Type B pancreatic cell (in vitro differentiated cells): ENCODE data around the gene AP3D1. TPM values are rescaled to one million over a fixed set of nuclear protein-coding genes. Genes with fewer than 3 reads are reported as not detected.
"Not testable (repeated sequence)": the region's sequence is repeated elsewhere in the genome, so short reads cannot be mapped to it uniquely, and the experiment has no call there.

Experiments used
- DNase-seq: peaks from one replicate; pipeline ENCODE4 v3.0.0; 2021; ENCODE audit warnings: mixed read lengths; ENCODE audit not compliant: unreplicated experiment; ENCODE audit errors: extremely low spot score
- H3K27ac Mint-ChIP-seq: 2 replicates; pipeline ENCODE4 v1.8.0; 2021; ENCODE audit warnings: mild to moderate bottlenecking, mixed read lengths
- H3K27me3 Mint-ChIP-seq: 2 replicates; pipeline ENCODE4 v1.8.0; 2021; ENCODE audit warnings: mixed read lengths
- H3K36me3 Mint-ChIP-seq: 2 replicates; pipeline ENCODE4 v1.8.0; 2021; ENCODE audit warnings: mixed read lengths
- H3K4me1 Mint-ChIP-seq: one replicate; pipeline ENCODE4 v1.8.0; 2021; ENCODE audit warnings: mixed read lengths; ENCODE audit not compliant: unreplicated experiment
- H3K4me3 Mint-ChIP-seq: 2 replicates; pipeline ENCODE4 v1.8.0; 2021; ENCODE audit warnings: mild to moderate bottlenecking, mixed read lengths
- H3K9me3 Mint-ChIP-seq: 2 replicates; pipeline ENCODE4 v1.8.0; 2021; ENCODE audit warnings: mixed read lengths
- CTCF ChIP-seq: fragments of 200-600 bp; sonication (generic); conservative IDR thresholded peaks from 2 replicates; pipeline ENCODE4 v1.5.0; 2021; ENCODE audit warnings: antibody characterized with exemption, mild to moderate bottlenecking
- total RNA-seq: library from RNA; stranded (reverse); gene quantifications from 2 replicates; pipeline ENCODE4 v1.2.1, GENCODE V29; 2021; ENCODE audit warnings: low replicate concordance

AP3D1 gene
- total RNA-seq, 1 donor from 2014 or later, result 127 TPM

GRCh38 chr19:2136796-2137195 lies 14.6 kb downstream of the AP3D1 start:
- Mint-ChIP-seq H3K27me3 (no peaks in the 10 kb centered on the region), H3K36me3 (peaks cover 11% of the 10 kb centered on the region), H3K4me1 (no peaks in the 10 kb centered on the region), H3K9me3 (no peaks in the 10 kb centered on the region), H3K27ac (no peak overlapping the region), H3K4me3 (no peak overlapping the region)
- TF ChIP-seq CTCF, result no peak
- no peak for DNase-seq

GRCh38 chr19:2135474-2136402 lies 15.6 kb downstream of the AP3D1 start:
- H3K27me3 Mint-ChIP-seq, result no peaks in the 10 kb centered on the region
- H3K4me1 Mint-ChIP-seq, result no peaks in the 10 kb centered on the region
- H3K4me3 Mint-ChIP-seq, result no peak overlapping the region
- DNase-seq, result no peak
- no peak overlapping the region for H3K27ac Mint-ChIP-seq
- no peaks in the 10 kb centered on the region for H3K9me3 Mint-ChIP-seq
- no peak for TF ChIP-seq CTCF
- peaks cover 11% of the 10 kb centered on the region for H3K36me3 Mint-ChIP-seq

- DNase-seq, result no peak
- no peaks in the 10 kb centered on the region for H3K4me1 Mint-ChIP-seq
- no peaks in the 10 kb centered on the region for H3K27me3 Mint-ChIP-seq
- H3K4me3 Mint-ChIP-seq, result no peak overlapping the region
- no peak for TF ChIP-seq CTCF
- no peaks in the 10 kb centered on the region for H3K9me3 Mint-ChIP-seq
- peaks cover 7% of the 10 kb centered on the region for H3K36me3 Mint-ChIP-seq
- no peak overlapping the region for H3K27ac Mint-ChIP-seq
Observed at GRCh38 chr19:2132731-2133490, 18.5 kb downstream of the AP3D1 start.

- no peak for DNase-seq
- H3K27ac Mint-ChIP-seq, result no peak overlapping the region
- H3K4me1 Mint-ChIP-seq, result no peaks in the 10 kb centered on the region
- H3K27me3 Mint-ChIP-seq, result no peaks in the 10 kb centered on the region
- no peaks in the 10 kb centered on the region for H3K9me3 Mint-ChIP-seq
- TF ChIP-seq CTCF, result no peak
- H3K36me3 Mint-ChIP-seq, result peaks cover 7% of the 10 kb centered on the region
- H3K4me3 Mint-ChIP-seq, result no peak overlapping the region
Observed at GRCh38 chr19:2132191-2132590, 19.2 kb downstream of the AP3D1 start.

GRCh38 chr19:2131012-2131975 lies 20.1 kb downstream of the AP3D1 start:
- H3K27ac Mint-ChIP-seq, H3K27me3 Mint-ChIP-seq, H3K4me1 Mint-ChIP-seq, H3K9me3 Mint-ChIP-seq, H3K4me3 Mint-ChIP-seq, DNase-seq, H3K36me3 Mint-ChIP-seq: not testable (repeated sequence)
